ENCODE data around the gene ERFL.

The ERFL gene

GRCh38 chr19:41895745-41896580 lies 32.3 kb downstream of the ERFL start:
- no peak for DNase-seq

DNA sequence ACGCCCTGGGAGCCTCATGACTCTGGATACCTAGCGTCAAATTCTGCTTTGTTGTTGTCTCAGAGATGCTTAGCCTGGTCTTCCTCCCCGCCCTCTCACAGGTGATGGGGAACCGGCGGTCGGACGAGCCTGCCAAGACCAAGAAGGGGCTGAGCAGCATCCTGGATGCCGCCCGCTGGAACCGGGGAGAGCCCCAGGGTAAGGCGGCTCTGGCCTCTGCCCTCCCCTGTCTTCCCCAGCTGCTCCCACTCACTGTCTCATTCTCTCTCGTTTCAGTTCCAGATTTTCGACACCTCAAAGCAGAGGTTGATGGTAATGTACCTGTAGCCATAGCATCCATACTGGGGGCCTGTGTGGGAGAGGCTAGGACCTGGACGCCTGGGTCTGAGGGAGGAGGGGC lies 33.9 kb downstream of the ERFL start:
- DNase-seq: no peak

DNA sequence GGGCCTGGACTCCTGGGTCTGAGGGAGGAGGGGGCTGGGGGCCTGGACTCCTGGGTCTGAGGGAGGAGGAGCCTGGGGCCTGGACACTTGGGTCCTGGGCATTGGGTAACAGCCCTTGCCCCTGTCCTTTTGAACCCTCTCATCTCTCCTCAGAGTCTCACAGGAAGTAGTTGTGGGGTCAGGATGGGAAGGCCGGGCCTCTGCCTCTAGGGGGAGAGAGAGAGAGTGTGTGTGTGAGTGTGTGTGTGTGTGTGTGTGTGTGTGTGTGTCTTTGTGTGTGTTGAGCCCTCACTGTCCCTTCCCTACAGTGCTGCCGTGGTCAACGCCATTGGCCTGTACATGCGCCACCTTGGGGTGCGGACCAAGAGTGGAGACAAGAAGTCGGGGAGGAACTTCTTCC lies 34.4 kb downstream of the ERFL start:
- DNase-seq: no peak

GRCh38 chr19:41892173-41892902 lies 35.9 kb downstream of the ERFL start:
- DNase-seq: no peak

DNA sequence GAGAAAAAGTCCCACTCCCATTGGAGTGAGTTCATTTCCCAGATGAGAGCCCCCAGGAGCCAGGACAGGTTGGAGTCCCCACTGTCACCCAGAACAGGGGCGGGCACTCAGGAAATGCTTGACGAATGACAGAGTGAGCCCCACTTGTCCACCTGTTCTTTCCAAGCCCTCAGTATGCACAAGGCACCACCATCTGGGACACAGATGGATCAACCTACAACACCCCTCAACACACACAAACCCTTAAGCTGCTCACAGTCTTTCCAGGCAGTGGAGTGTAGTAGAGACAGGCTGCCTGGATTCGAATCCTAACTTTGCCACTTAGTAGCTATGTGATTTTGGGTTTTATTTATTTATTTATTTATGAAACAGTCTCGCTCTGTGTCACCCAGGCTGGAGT lies 37.3 kb downstream of the ERFL start:
- DNase-seq: no peak

DNA sequence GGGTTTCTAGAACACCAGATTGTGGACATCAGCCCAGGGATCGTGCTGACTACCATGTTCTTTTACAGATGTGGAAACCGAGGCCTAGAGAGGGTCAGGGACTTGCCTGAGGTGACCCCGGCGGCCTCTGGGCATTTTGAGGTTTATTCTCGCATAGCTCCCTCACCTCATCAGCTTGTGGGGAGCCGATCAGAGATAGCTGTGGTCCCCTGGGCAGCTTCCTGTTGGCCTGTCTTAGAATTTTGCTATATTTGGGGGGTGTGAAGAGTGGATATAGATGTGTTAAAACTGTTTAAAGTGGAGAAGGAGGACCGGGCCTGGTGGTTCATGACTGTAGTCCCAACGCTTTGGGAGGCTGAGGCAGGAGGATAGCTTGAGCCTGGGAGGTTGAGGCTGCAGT lies 38.4 kb downstream of the ERFL start:
- DNase-seq: no peak

DNA sequence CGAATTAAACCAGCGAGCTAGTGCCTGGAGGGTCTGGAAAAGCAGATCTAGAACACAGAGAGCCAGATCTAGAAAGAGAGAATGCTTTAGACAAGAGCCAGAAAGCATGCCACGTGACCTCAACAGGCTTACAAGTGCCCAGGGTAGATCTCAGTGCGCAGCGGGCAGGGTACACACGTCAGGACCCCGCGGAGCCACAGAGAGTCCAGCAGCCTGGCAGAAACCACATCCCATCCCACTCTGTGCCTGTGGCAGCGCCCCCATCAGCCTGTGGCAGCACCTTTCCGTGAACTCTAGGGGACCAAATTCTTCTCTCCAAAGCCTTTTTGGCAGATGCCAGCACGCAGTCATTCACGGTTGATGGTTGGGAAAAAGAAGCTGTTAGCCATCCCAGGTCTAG lies 39.3 kb downstream of the ERFL start:
- DNase-seq: no peak

DNA sequence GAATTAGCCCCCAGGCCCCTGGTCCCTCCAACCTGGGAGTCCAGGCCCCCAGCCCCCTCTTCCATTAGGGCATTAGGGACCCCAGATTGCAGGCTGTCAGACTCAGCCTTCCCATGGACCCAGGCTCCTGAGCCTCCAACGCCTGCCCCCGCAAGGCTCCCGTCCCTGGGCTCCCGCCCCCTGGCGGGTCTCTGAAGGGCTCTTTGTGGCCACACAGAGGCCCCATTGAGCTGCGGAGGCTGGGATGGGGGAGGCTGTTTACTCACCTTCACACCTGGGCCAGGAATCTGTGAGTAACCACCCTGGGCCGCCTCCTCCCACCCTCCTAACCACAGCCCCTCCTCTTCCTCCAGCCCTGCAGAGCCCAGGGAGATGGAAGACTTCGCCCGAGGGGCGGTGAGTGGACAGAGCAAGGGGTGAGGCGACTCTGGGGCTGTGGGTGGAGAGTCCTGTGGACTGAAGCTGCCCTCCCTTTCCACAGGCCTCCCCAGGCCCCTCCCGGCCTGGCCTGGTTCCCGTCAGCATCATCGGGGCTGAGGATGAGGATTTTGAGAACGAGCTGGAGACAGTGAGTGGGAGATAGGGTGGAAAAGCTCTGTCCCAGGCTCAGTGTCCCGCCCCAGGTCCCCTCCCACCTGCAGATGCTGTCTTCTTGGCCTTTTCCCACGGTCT lies 40.4 kb downstream of the ERFL start:
- DNase-seq: peak; percentile 69

DNA sequence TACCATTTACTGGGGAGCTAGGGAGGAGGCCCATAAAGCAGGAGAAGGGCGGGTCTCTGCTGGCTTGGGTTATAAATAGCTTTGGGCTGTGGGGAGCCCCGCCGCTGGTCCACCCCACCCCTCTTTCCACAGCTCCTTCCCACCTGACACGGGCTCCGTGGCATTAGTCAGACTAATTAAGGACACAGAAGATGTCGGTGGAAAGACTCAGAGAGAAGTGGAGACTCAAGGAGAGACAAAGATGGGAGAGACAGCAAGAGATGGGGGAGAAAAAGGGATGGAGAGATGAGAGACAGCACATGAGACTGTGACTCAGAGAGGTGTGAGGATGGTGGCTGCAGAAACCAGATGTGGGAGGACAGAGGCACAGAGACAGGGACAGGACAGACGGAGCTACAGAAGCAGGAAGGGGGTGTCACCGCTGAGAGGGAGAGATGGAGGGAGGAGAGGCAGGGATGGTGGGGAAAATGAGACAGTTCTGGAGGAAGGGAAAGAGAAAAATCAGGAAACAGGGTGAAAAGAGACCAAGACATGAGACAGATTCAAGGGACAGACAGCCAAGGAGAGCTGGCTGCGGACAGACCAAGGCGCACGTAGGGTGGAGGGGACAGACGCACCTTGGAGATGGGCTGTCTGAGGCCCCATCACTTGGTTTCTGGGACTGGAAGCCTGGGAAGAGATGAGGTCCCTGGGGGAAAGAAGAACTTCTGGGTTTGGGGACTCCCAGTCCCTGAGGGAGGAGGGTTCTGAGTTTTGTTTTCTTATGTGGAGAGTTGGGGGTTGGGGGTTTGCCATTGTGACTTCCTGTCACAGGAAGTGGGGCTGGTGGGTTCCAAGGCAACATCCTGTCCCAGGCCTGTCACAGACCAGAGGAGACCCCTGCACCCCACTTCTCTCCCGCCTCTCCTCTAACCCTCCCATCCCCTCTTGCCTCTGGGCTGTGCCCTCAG lies 41.2 kb downstream of the ERFL start:
- DNase-seq: no peak

DNA sequence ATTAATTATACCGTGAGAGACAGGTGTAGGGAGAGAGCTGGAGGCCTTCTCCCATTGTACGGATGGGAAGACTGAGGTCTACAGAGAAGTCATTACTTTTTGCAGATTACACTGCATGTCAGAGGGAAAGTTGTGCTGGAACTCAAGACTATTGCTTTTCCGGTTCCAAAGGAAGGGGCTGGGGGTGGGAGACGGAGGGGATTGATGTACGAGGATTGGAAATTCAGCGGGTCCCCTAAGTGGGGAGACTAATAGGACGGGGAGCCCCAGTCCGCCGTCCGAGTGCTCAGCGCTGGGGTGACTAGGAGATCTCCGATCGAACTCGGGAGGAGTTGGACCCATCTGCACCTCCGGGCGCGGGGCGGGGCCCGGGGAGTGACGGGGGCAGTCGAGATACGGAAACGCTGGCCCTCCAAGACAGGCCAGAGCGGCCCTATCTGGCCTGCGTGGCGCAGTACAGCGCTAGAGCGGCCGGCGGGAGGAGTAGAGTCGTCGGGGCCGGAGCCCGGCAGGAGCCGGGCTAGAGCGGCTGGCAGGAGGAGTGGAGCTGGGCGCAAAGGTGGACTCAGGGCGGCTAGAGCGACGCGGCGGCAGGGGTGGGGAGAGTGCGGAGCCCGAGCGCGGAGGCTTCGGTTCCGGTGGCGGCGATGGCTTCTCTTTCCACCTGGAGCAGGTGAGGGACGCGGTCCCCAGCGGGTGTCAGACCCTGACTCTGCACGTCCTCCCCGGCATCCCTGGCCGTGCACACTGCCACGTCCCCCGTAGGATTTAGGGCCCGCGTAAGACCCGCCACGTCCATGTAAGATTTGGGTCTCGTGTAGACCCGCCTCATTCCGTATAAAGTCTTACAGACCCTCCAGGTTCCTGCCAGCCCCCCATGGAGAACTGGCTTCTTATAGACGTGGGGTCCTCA lies 44.2 kb downstream of the ERFL start:
- peak; percentile 95 for DNase-seq

DNA sequence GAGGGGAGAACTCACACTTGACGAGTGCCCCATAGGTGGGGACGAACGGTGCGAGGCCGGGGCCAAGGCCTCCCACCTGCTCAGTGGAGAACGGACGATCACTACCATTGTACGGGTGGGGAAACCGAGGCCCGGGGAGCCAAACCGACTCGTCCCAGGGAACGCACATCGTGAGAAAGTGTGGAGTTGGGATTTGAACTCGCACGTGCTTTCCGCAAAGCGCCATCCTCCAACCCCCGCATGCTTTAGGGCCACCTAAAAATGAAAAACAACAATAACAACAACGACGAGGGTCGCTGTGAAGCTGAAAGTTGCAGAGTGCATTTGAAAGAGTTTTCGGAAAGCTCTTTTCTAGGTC lies 44.8 kb downstream of the ERFL start:
- no peak for DNase-seq

DNA sequence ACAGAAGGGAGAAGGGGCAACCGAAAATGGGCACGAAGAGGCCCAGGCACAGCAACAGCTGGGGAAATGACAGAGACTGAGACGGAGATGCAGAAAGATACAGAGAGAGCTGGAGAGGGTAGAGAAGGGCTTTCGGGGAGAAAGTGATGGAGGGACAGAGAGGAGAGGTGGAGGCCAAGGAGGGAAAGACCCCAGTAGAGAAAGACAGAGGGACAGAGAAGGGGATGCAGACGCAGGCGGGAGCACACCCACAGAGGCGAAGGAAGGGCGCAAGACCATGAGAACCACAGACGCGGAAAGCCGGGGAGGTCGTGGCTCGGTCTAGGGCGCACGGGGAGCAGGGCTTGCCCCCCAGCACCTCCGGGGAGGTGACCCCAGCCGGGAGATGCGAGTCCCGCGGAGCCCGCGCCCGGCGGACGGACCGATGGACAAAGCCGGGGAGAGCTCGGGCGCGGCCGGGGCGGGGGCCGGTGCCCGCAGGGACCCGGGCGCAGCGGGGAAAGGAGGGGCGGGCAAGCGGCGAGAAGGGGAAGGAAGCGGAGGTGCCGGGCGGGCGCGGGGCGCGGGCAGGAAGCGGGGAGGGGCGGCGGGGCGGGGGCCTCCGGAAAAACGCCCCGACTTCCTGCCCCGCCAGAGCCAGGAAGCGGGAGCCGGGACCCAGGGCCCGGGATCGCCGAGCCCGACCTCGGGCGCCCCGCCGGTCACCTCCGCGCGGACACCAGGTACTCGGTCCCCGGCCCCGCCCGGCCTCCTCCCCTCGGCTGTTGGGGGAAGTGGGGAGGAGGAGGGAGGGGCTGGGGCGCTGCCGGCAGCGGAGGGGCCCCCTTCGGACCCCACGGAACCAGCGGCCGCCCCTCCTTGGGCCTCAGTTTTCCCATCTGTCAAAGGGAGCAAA lies 45.4 kb downstream of the ERFL start, which contains the start of gene ARHGEF1:
TSS of gene ARHGEF1 (plus strand) at position 617 of the 895 bp plus-strand sequence. CDS start 4,899 bp downstream, outside the sequence.
- DNase-seq: peak; percentile 4

- no peak for DNase-seq
Measured at GRCh38 chr19:41880329-41880708, 47.9 kb downstream of the ERFL start.

GRCh38 chr19:41879670-41880328 lies 48.5 kb downstream of the ERFL start:
- DNase-seq: no peak

DNA sequence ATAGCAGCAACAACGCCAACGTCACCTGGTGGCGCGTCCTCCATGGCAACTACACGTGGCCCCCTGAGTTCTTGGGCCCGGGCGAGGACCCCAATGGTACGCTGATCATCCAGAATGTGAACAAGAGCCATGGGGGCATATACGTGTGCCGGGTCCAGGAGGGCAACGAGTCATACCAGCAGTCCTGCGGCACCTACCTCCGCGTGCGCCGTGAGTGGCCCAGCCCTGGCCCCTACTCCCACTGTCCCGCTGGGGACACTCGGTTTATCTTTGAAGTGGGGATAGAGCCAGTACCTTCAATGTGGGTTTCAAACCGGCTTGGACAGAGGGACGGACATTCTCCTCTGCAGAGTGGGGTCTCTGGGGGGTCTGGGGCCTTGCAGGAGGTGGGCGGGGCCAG lies 49.2 kb downstream of the ERFL start:
- DNase-seq: no peak

GRCh38 chr19:41877916-41878905 lies 50.0 kb downstream of the ERFL start:
- DNase-seq: no peak

GRCh38 chr19:41876847-41877832 lies 51.1 kb downstream of the ERFL start, which contains the start of gene CD79A:
CD79A (plus strand) TSS chr19:41877279; CDS start chr19:41877305, 26 bp downstream.
- DNase-seq: peak; percentile 10
